ENCODE results near the gene IL1RAP.

- TF ChIP-seq CTCF (IDR thresholded peaks at IDR 0.05) (no peak), POLR2A (IDR thresholded peaks at IDR 0.05) (no peak)
These were observed 19.8 kb downstream of the IL1RAP start for GRCh38 chr3:190533511-190534281.

Data from thyroid gland (tissue), 4 donors.